SJCRH30 (cell line): ENCODE measurements around the gene PRELID1. TPM values are rescaled to one million over a fixed set of nuclear protein-coding genes. Genes with fewer than 3 reads are reported as not detected.
"Not testable (repeated sequence)": the region's sequence is repeated elsewhere in the genome, so short reads cannot be mapped to it uniquely, and the experiment has no call there.

Experiments
- DNase-seq, 2 experiments: peaks; one replicate each; pipeline ENCODE4 v3.0.0-alpha.2; 2015 to 2020
- H3K27ac ChIP-seq: fragments of 250-450 bp; sonication (Bioruptor Pico); 2 replicates; pipeline ENCODE4 v1.5.1; 2020; ENCODE audit warnings: mild to moderate bottlenecking, moderate library complexity
- H3K27me3 ChIP-seq: fragments of 250-450 bp; sonication (Bioruptor Pico); 2 replicates; pipeline ENCODE4 v1.5.1; 2020; ENCODE audit warnings: mild to moderate bottlenecking, moderate library complexity
- H3K36me3 ChIP-seq: fragments of 250-450 bp; sonication (Bioruptor Pico); 2 replicates; pipeline ENCODE4 v1.5.1; 2020; ENCODE audit warnings: mild to moderate bottlenecking, moderate library complexity
- H3K4me1 ChIP-seq: fragments of 250-450 bp; sonication (Bioruptor Pico); 2 replicates; pipeline ENCODE4 v1.5.1; 2020; ENCODE audit warnings: mild to moderate bottlenecking, moderate library complexity
- H3K4me3 ChIP-seq: fragments of 250-450 bp; sonication (Bioruptor Pico); 2 replicates; pipeline ENCODE4 v1.5.1; 2020; ENCODE audit warnings: mild to moderate bottlenecking, moderate library complexity
- H3K9me3 ChIP-seq: fragments of 250-450 bp; sonication (Bioruptor Pico); replicated peaks from 2 replicates; pipeline ENCODE4 v1.5.1; 2020; ENCODE audit warnings: mild to moderate bottlenecking, moderate library complexity
- total RNA-seq: library from RNA; depleted of rRNA; stranded (reverse); fragments of >200 nt; shearing (Covaris generic); gene quantifications from 2 replicates; pipeline ENCODE4 v1.2.3, GENCODE V29; 2014

Gene PRELID1
- total RNA-seq, 1 experiment from 2014 or later, result 226 TPM

DNA sequence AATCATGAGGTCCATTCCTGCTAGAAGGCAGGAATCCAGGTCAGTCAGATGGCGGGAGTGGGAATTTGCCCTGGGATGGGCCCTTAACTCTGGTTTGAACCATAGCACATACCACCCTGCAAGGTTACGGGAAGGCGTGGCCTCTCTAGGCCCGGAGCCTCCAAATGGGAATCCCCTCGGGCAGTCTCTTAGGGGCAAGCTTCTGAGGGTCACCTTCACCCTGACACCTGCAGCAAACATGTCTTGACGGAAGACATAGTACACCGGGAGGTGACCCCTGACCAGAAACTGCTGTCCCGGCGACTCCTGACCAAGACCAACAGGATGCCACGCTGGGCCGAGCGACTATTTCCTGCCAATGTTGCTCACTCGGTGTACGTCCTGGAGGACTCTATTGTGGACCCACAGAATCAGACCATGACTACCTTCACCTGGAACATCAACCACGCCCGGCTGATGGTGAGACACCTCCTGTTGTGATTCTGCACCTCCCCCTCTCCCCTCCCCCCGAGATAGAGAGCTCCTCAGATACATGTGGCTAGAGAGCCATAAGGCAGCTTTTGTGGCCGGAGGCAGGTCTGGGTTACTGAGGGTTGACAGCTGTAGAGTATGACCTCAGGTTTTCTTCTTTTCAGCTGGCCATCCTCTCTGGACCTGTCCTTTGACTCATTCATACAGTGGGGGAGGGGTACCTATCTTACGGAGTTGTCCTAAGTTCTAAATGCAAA, 957 bp downstream of the PRELID1 start:
- peaks cover 27% of the 10 kb centered on the region for H3K36me3 ChIP-seq

DNA sequence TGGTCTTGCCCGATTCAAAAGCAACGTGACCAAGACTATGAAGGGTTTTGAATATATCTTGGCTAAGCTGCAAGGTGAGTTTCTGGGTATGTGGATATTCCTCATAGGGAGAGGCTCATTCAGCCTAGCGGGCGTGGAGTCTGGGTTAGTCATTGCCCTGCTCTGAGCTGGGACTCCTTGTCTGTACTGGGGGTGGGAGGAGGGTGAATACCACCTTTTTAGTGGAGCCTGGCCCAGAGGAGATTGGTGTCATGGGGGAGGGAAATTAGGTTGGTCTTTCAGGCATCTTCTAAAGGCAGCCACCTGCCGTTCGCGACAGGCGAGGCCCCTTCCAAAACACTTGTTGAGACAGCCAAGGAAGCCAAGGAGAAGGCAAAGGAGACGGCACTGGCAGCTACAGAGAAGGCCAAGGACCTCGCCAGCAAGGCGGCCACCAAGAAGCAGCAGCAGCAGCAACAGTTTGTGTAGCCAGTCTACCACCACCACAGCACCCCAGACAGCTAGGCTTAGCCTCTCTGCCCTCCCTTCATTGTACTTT, 2.6 kb downstream of the PRELID1 start:
- Histone ChIP-seq H3K4me1 (peaks cover 20% of the 10 kb centered on the region), H3K36me3 (peaks cover 30% of the 10 kb centered on the region)
- not testable (repeated sequence) for H3K9me3 ChIP-seq, H3K4me3 ChIP-seq, H3K27me3 ChIP-seq, H3K27ac ChIP-seq, DNase-seq

More for the DNA sequence above, 957 bp downstream of the PRELID1 start:
- Histone ChIP-seq H3K27me3 (no peaks in the 10 kb centered on the region), H3K4me1 (peaks cover 9% of the 10 kb centered on the region), H3K4me3 (peak overlapping the region; percentile 98), H3K27ac (peak overlapping the region; percentile 88), H3K9me3 (no peaks in the 10 kb centered on the region)
- DNase-seq, result peak; percentile 50 to 58

DNA sequence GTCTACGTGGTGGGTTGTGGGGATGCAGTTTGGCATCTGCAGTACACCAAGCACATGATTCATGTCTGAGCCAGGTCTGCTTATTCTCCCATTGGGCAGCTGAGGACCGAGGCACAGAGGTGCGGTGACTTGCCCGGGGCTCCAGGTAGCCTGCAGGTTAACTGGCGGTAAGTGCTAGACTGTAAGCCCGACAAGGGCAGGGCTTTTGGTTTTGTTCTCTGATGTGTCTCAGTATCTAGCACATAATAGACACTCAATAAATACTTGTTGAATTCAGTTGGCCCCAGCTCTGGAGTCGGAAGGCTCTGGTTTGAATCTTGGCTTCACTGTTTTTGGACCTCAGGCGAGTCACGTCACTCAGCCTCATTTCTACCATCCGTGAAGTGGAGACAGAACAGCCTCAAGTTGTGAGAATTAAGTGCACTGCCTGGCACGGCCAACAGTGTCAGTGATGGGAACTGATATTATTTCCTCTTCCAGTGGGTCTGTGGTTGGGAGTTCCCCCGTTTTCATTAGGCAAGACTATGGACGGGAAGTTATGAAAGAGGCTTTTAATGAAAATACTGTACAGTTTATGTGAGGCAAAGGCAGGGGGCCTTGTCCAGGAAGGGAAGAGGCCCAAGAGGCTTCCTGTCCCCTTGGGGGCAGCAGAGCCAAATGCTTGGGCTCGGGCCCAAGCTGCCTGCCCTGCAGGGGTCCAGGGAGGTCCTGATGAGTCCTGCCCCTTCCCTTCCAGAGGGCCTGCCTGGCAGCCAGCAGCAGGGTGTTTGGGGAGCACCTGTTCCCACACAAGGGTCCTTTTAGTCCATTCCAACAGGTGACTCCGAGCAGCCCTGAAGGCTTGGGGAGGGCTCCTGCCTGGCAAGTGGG, 3.3 kb downstream of the PRELID1 start:
- Histone ChIP-seq H3K9me3 (no peaks in the 10 kb centered on the region), H3K27me3 (no peaks in the 10 kb centered on the region), H3K27ac (no peak overlapping the region), H3K36me3 (peaks cover 29% of the 10 kb centered on the region), H3K4me3 (no peak overlapping the region), H3K4me1 (peaks cover 15% of the 10 kb centered on the region)
- DNase-seq, result no peak

DNA sequence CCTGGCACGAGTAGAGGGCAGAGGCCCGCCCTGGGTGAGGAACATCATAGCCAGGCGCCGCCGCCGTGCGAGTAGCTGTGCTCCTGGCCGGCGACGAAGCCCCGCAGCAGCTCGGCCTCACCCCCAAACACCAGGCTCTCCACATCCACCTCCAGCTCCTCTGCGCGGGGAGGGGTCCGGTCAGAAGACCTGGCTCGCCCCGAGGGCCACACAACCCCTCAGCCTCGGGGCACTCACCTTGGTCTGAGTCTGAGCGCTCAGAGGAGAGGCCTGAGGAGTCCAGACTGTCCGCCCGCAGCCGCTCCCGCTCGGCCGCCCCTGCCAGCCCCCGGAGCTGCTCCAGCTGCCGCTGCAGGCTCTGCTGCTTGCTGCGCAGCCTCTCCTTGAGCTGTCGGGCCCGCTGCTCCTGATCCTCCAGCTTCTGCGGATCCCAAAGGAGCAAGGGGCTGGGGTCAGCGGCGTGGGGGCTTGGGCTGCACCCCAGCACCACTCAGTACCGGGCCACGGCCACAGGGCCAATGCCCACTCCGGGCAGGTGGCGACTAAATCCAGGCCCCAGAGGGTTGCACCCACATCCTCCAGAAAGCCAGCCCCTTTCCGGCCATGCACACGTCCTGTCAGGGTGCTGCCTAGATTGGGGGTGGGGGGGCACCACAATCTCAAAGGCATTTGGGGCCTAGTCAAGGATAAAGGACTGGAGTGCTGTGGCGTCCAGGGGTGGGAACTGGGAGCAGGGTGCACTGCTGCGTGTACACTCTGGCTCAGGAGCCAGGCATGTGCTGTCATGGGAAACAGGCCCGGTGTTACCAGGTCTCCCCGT, 4.2 kb downstream of the PRELID1 start:
- no peak overlapping the region for H3K4me3 ChIP-seq
- H3K27ac ChIP-seq, result no peak overlapping the region
- peaks cover 29% of the 10 kb centered on the region for H3K36me3 ChIP-seq
- peaks cover 11% of the 10 kb centered on the region for H3K4me1 ChIP-seq
- no peaks in the 10 kb centered on the region for H3K9me3 ChIP-seq
- H3K27me3 ChIP-seq, result no peaks in the 10 kb centered on the region
- DNase-seq, result no peak

DNA sequence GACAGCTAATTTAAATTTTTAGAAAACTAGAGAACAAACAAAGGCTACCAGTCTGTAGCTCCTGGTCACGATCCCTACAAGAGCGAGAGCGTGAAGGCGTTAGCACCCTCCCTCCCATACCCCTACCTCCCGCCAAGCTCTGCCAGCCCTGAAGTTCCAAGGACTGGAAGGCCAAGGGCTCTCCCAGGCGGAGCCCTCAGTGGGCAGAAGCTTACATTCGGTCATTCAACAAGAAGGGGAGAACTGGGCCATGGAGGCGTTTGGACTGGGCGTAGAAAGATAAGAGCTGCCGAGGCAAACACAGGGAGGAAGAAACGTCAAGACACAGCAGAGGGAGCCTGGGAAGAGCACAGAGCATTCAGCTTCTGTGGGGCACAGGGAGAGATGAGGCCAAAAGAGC, 5.1 kb downstream of the PRELID1 start:
- Histone ChIP-seq H3K36me3 (peaks cover 29% of the 10 kb centered on the region), H3K27me3 (no peaks in the 10 kb centered on the region), H3K27ac (no peak overlapping the region), H3K4me1 (peaks cover 11% of the 10 kb centered on the region), H3K4me3 (no peak overlapping the region), H3K9me3 (no peaks in the 10 kb centered on the region)
- DNase-seq, result no peak

DNA sequence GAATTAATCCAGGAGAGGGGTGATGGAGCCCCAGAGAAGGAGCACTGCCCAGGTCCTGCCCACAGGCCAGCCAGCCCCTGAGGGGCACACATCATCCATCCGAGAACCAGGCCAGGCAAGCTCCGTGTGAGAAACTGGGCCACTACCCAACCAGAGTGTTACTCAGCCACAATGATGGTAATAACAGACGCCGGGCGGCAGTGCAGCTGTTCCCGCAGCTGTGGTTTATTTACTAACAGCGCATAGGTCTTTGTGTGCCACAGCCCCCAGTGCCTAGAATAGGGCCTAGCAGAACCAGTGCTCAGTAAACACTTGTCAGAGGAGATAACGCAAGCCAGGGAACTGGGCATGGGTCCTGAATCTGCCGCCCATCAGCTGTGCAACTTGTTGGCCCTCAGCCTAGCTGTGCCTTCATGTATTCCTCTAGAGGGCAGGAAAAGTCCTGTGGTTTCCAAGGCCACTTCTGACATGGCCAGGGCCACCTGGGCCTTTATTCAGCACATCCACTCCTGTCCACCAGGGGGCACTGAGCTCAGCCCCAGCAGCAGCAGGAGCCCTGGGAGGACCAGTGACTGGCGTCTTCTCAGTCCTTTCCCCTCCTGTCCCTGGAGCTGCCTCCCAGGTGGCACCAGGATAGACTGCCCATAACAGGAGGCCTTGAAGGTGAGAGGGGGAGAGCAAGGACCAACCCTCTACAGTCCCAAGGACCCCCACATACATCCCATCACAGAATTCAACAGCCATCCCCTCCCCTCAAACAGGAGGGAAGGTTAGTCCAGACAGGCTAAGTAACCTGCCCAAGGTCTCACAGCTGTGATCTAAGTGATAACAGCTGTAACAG, 6.0 kb downstream of the PRELID1 start:
- peaks cover 11% of the 10 kb centered on the region for H3K4me1 ChIP-seq
- no peak overlapping the region for H3K4me3 ChIP-seq
- H3K27me3 ChIP-seq, result no peaks in the 10 kb centered on the region
- peak; percentile 72 to 85 for DNase-seq
- 0 out of 2 replicates have a peak overlapping the region, but pooled peaks have one; percentile 1 for H3K27ac ChIP-seq
- no peaks in the 10 kb centered on the region for H3K9me3 ChIP-seq
- peaks cover 29% of the 10 kb centered on the region for H3K36me3 ChIP-seq

DNA sequence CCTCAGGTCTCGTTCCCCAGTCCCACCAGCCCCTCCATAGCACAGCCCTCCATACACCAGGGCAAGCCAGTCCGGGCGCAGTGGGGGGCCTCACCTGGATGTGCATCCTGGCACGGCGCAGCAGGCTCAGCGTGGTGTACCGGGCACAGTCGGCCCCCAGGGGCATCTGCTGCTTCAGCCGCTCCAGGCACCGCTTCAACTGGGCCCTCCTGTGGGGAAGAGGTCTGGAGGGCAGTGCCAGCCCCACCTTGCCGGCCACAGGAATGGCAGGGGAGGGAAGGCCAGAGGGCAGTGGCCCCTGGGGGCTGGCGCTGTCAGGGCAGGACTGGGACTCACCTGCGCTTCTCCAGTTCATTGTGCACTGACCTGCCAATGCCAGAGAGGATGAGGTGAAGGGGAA, 6.7 kb downstream of the PRELID1 start:
- peak overlapping the region; percentile 98 for H3K4me3 ChIP-seq
- H3K4me1 ChIP-seq, result peaks cover 11% of the 10 kb centered on the region
- H3K36me3 ChIP-seq, result peaks cover 26% of the 10 kb centered on the region
- no peak for DNase-seq
- H3K9me3 ChIP-seq, result no peaks in the 10 kb centered on the region
- H3K27ac ChIP-seq, result no peak overlapping the region
- H3K27me3 ChIP-seq, result no peaks in the 10 kb centered on the region

DNA sequence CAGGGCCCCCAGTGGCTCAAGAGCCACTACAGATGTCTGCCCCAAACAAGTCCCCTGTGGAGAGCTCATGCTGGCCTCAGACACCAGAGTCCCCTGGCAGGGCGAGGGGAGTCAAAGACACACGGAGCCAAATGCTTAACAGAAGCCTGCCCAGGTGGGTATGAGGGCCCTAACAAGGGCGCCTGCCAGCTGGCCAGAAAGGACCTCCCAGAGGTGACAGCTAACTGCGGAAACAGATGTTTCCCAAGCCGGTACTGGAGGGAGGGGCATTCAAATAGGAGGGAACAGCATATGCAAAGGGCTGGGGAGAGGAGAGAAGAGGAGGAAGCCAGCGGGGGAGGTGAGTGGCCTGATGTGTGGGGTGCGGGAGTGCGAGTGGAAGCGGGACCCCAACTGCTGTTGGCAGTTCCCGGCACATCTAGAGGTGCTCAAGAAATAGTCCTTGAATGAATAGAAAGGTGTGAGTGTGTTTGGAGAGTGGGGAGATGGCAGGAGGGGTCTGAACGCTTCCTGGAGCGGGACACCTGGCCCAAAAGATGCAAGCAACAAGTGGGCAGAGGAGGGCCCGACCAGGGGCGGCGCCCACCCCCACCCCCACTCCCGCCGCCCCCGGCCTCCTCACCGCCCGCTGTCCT, 7.3 kb downstream of the PRELID1 start:
- DNase-seq, result peak; percentile 59 to 66
- Histone ChIP-seq H3K27me3 (no peaks in the 10 kb centered on the region), H3K9me3 (no peaks in the 10 kb centered on the region), H3K27ac (no peak overlapping the region; the same call in 1 of the 2 replicates), H3K4me3 (peak overlapping the region; percentile 98), H3K36me3 (peaks cover 21% of the 10 kb centered on the region), H3K4me1 (peaks cover 11% of the 10 kb centered on the region)

DNA sequence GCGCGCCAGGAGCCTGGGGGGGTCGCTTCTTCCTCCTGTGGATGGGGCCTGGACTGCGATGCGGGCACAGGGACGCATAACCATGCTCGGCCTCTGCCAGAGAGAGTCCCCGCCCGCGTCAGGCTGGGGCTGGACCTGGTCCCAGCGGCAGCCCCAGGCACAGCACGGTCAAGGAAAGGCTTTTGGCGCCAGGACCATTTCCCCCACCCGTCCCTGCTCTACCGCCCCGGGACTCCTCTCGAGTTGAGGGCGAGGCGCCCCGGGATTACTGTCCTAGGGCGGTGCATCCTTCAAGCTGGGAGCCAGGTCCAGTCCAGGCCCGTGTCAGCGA, 7.8 kb downstream of the PRELID1 start:
- H3K9me3 ChIP-seq, result no peaks in the 10 kb centered on the region
- peak in 1 of 2 experiments; percentile 40 for DNase-seq
- H3K4me3 ChIP-seq, result peak overlapping the region; percentile 98
- H3K27ac ChIP-seq, result peak overlapping the region; percentile 93
- peaks cover 16% of the 10 kb centered on the region for H3K36me3 ChIP-seq
- H3K27me3 ChIP-seq, result no peaks in the 10 kb centered on the region
- peaks cover 11% of the 10 kb centered on the region for H3K4me1 ChIP-seq

DNA sequence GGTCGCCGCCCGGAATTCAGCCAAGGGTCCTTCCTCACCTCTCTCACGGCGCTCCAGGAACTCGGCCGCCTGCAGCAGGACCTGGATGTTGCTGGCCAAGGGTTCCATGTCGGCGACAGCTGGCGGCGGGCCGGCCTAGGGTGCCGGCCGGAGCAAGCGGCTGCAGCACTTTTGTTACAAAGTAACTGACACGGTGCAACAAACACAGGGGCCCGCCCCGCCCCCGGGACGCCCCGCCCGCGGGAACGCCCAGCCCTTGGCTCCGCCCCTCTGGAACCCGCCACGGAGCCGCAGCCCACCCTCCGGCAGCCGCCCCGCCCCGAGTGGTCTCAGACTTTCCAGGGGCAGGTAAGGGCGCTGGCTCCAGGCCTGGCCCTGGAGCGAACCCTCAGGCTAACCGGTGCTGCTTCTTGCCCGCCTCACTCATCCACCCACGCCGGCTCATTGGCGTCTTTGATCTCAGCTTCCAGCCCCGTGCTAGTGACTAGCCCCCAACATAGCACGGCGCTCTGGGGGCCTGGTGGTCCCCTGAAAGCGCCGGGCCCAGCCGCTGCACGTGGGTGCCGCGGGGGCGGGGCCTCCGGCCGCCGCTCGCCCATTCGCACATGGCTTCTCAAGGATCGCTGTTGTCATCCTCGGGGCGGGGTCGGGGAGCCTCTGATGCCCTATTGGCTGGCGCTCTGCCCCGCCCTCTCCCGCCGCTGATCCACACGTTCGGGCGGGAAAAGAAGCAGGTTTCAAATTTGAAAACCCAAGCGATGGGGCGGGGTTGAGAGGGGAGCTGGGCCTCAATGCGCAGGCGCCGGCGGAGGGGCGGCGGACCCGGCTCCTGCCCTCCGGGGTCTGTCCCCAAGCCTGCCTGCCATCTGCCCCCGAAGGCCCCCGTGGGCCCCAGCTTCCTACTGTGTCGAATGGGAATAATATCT, 8.4 kb downstream of the PRELID1 start, which contains the start of gene MXD3:
Gene MXD3 (minus strand): TSS at position 176 of the 926 bp plus-strand sequence. CDS start 68 bp downstream, at position 108.
- peak within 1 kb of the TSS; percentile 93 for H3K27ac ChIP-seq
- peak within 1 kb of the TSS; percentile 98 for H3K4me3 ChIP-seq
- peaks cover 12% of the 10 kb centered on the region for H3K36me3 ChIP-seq
- peaks cover 11% of the 10 kb centered on the region for H3K4me1 ChIP-seq
- no peaks in the 10 kb centered on the region for H3K9me3 ChIP-seq
- H3K27me3 ChIP-seq, result no peaks in the 10 kb centered on the region
- peak; percentile 99 to 100 for DNase-seq

DNA sequence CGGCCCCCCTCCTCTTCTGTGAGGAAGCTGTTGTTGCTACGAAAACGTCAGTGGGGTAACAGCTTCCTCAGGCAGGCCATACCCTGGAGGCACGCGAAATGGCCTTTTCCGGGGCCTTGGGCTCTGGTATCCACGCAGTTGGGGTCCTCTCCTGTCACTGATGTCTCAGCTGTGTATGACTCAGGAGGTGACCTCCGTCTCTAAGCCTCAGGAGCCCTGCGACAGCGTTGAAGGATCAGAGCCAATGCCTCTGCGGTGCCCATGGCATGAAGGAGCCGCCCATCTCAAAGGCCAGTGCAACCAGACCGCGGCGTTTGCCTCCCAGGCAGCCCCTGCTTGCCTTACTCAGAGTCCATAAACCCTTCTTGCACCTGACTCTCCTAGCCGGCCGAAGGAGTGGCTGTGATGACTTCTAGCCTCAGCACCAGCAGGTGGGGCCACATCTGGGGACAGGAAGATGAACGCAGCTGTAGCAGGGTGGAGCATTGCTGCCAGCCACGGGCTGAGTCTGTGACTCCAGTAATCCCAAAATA, 9.1 kb downstream of the PRELID1 start:
- no peaks in the 10 kb centered on the region for H3K27me3 ChIP-seq
- peaks cover 11% of the 10 kb centered on the region for H3K4me1 ChIP-seq
- no peaks in the 10 kb centered on the region for H3K9me3 ChIP-seq
- H3K36me3 ChIP-seq, result peaks cover 9% of the 10 kb centered on the region; the same call in 1 of the 2 replicates
- DNase-seq, result peak in 1 of 2 experiments; percentile 59
- peak overlapping the region; percentile 98 for H3K4me3 ChIP-seq
- H3K27ac ChIP-seq, result peak overlapping the region; percentile 93

DNA sequence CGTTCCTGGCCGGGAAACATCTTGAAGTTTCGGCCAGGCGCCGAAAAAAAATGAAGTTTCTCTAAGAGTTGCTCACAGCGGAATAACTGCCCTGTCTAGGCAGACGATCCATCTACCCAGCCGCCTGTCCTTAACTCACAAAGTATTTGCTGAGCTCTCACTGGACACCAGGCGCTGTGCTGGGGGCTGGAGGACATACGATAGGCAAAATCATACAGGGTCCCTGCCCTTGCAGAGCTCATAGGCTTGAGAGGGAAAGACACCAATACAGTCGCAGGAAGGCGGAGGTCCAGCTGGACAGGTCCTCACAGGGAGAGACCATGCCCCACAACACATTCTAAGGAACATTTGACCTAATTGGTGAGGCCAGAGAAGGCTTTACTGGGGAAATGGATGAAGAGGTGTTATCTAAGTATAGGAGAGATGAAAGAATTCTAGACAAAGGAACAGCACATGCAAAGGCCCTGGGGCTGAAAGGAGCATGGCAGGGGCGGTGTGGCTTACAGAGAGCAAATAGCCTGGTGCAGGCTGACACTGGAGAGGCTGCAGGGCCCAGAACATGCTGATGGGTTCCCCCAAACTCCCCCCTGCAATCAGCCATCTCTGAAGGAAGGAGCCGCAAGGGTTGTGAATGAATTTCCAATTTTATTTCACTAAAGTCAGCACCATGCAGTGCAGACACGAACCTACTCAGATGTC, 10.1 kb downstream of the PRELID1 start:
- H3K9me3 ChIP-seq, result no peaks in the 10 kb centered on the region
- peaks cover 9% of the 10 kb centered on the region; the same call in 1 of the 2 replicates for H3K36me3 ChIP-seq
- DNase-seq, result no peak
- no peak overlapping the region for H3K4me3 ChIP-seq
- no peak overlapping the region for H3K27ac ChIP-seq
- H3K27me3 ChIP-seq, result no peaks in the 10 kb centered on the region
- H3K4me1 ChIP-seq, result peaks cover 11% of the 10 kb centered on the region
